Dermis blood vessel endothelial cell (primary cell): ENCODE measurements around the gene ZNF613. TPM values are rescaled to one million over a fixed set of nuclear protein-coding genes. Genes with fewer than 3 reads are reported as not detected.

Source experiments
- total RNA-seq: library from RNA; depleted of rRNA; stranded (reverse); fragments of >200 nt; gene quantifications from 2 replicates; pipeline ENCODE4 v1.2.3, GENCODE V29; 2014

The ZNF613 gene
- total RNA-seq, 1 donor from 2014 or later, result 8.5 TPM

Other genes with a start within 250 kb of the ZNF613 start
- 3.5 and 12.9 TPM in 2 replicates for gene SPACA6, start 234.1 kb upstream of the ZNF613 start, total RNA-seq
- gene HAS1, start 203.5 kb upstream of the ZNF613 start, total RNA-seq, result 0.14 and 0.17 TPM in 2 replicates
- gene FPR1, start 175.6 kb upstream of the ZNF613 start, total RNA-seq, result not detected in 2 replicates
- gene FPR2, start 166.3 kb upstream of the ZNF613 start, total RNA-seq, result not detected in 2 replicates
- not detected in 2 replicates for gene FPR3, start 132.3 kb upstream of the ZNF613 start, total RNA-seq
- gene ZNF577, start 39.5 kb upstream of the ZNF613 start, total RNA-seq, result 3.0 and 4.4 TPM in 2 replicates
- gene ZNF649, start 22.5 kb upstream of the ZNF613 start, total RNA-seq, result 6.5 and 9.2 TPM in 2 replicates
- 11.2 and 14.8 TPM in 2 replicates for gene ZNF350, start 59.4 kb downstream of the ZNF613 start, total RNA-seq
- 11.9 and 12.9 TPM in 2 replicates for gene ZNF615, start 80.7 kb downstream of the ZNF613 start, total RNA-seq
- 9.9 and 10.1 TPM in 2 replicates for gene ZNF614, start 100.9 kb downstream of the ZNF613 start, total RNA-seq
- 6.5 and 10.0 TPM in 2 replicates for gene ZNF432, start 121.4 kb downstream of the ZNF613 start, total RNA-seq
- 13.5 and 22.5 TPM in 2 replicates for gene ZNF841, start 168.3 kb downstream of the ZNF613 start, total RNA-seq
- 8.5 and 9.2 TPM in 2 replicates for gene ZNF616, start 212.5 kb downstream of the ZNF613 start, total RNA-seq
- gene ZNF836, start 244.1 kb downstream of the ZNF613 start, total RNA-seq, result 10.2 and 10.7 TPM in 2 replicates